HepG2 (cell line): ENCODE measurements around the gene CACNA1G. TPM values are rescaled to one million over a fixed set of nuclear protein-coding genes. Genes with fewer than 3 reads are reported as not detected.

ENCODE experiments used
- FIP1L1 ChIP-seq: fragments of 200-400 bp; formaldehyde crosslinking; IDR thresholded peaks from 2 replicates; pipeline ENCODE4 v1.6.1; 2018; ENCODE audit warnings: low read depth, mild to moderate bottlenecking, low read length, moderate library complexity, borderline replicate concordance; ENCODE audit not compliant: insufficient read depth
- GPBP1L1 ChIP-seq: sonication (generic); formaldehyde crosslinking; IDR thresholded peaks from 2 replicates; pipeline ENCODE4 v1.5.0; 2020; ENCODE audit warnings: mild to moderate bottlenecking, missing genetic modification reagents
- KDM1A ChIP-seq: IDR thresholded peaks from 2 replicates; pipeline ENCODE4 v1.6.1; 2016; ENCODE audit warnings: missing compliant biosample characterization
- MAX ChIP-seq: IDR thresholded peaks from 2 replicates; pipeline ENCODE4 v1.6.1; 2012; ENCODE audit warnings: inconsistent platforms
- NFIC ChIP-seq: IDR thresholded peaks from 2 replicates; pipeline ENCODE4 v1.6.1; 2012; ENCODE audit warnings: mild to moderate bottlenecking, low read length, inconsistent platforms
- NR1H2 ChIP-seq: sonication (generic); formaldehyde crosslinking; IDR thresholded peaks from 2 replicates; pipeline ENCODE4 v1.8.1; 2022; ENCODE audit warnings: low read depth, missing genetic modification reagents, borderline replicate concordance
- POGZ ChIP-seq: sonication (generic); formaldehyde crosslinking; IDR thresholded peaks from 2 replicates; pipeline ENCODE4 v1.4.0; 2020; ENCODE audit warnings: mild to moderate bottlenecking, missing genetic modification reagents
- SRSF1 ChIP-seq: fragments of 200-400 bp; formaldehyde crosslinking; optimal IDR thresholded peaks from 2 replicates; pipeline ENCODE3; 2017; ENCODE audit warnings: mild to moderate bottlenecking, low read depth, low read length, moderate library complexity
- ZBTB33 ChIP-seq: sonication (generic); formaldehyde crosslinking; IDR thresholded peaks from 2 replicates; pipeline ENCODE4 v1.4.0; 2020; ENCODE audit warnings: missing genetic modification reagents
- ZNF207 ChIP-seq: fragments of 450-650 bp; IDR thresholded peaks from 2 replicates; pipeline ENCODE4 v1.6.1; 2016; ENCODE audit warnings: antibody characterized with exemption, borderline replicate concordance
- ZNF441 ChIP-seq: sonication (generic); formaldehyde crosslinking; IDR thresholded peaks from 2 replicates; pipeline ENCODE4 v1.7.0; 2021; ENCODE audit warnings: missing genetic modification reagents, borderline replicate concordance
- polyA plus RNA-seq, 8 experiments: library from polyadenylated mRNA; depleted of rRNA in 3 of 8; stranded (reverse) in 7 of 8; unstranded in 1 of 8; fragments of >200 nt; fragmentation: Illumina TruSeq in 4 of 8; extraction: Trizol in 4 of 8; gene quantifications; 2 replicates each; pipeline versions ENCODE4 v1.2.1 to v1.2.3, GENCODE V29; 2011 to 2016; ENCODE audit warnings: low read depth in 4 of 8, missing spikeins in 1 of 8, mixed read lengths in 1 of 8; ENCODE audit not compliant: insufficient read depth in 1 of 8
- total RNA-seq, 5 experiments: library from RNA; depleted of rRNA; stranded (reverse); fragments of >200 nt; fragmentation: Illumina TruSeq; extraction: Trizol; gene quantifications; 2 replicates each; pipeline ENCODE4 v1.2.3, GENCODE V29; 2016; ENCODE audit warnings: low read depth in 1 of 5
- TF ChIP-seq, protein P1 (sequence below): sonication (generic); formaldehyde crosslinking; IDR thresholded peaks from 2 replicates; pipeline ENCODE4 v1.5.1; 2020; ENCODE audit warnings: missing genetic modification reagents, mild to moderate bottlenecking, borderline replicate concordance
- TF ChIP-seq, protein P2 (sequence below): sonication (generic); formaldehyde crosslinking; conservative IDR thresholded peaks from 2 replicates; pipeline ENCODE4 v1.8.0; 2022; ENCODE audit warnings: missing genetic modification reagents
- TF ChIP-seq, protein P3 (sequence below): sonication (generic); formaldehyde crosslinking; IDR thresholded peaks from 2 replicates; pipeline ENCODE4 v1.4.0; 2020; ENCODE audit warnings: missing genetic modification reagents
- TF ChIP-seq, protein P4 (sequence below): IDR thresholded peaks from 2 replicates; pipeline ENCODE4 v1.6.1; 2012; ENCODE audit warnings: low read depth, low read length, improper control_type of control experiment

CACNA1G gene
- total and polyA plus RNA-seq, 2 of the 13 experiments (the other 11 are each of a cell fraction or from before 2014, with no cell fraction given), result 0.02 TPM; not detected in 1

DNA sequence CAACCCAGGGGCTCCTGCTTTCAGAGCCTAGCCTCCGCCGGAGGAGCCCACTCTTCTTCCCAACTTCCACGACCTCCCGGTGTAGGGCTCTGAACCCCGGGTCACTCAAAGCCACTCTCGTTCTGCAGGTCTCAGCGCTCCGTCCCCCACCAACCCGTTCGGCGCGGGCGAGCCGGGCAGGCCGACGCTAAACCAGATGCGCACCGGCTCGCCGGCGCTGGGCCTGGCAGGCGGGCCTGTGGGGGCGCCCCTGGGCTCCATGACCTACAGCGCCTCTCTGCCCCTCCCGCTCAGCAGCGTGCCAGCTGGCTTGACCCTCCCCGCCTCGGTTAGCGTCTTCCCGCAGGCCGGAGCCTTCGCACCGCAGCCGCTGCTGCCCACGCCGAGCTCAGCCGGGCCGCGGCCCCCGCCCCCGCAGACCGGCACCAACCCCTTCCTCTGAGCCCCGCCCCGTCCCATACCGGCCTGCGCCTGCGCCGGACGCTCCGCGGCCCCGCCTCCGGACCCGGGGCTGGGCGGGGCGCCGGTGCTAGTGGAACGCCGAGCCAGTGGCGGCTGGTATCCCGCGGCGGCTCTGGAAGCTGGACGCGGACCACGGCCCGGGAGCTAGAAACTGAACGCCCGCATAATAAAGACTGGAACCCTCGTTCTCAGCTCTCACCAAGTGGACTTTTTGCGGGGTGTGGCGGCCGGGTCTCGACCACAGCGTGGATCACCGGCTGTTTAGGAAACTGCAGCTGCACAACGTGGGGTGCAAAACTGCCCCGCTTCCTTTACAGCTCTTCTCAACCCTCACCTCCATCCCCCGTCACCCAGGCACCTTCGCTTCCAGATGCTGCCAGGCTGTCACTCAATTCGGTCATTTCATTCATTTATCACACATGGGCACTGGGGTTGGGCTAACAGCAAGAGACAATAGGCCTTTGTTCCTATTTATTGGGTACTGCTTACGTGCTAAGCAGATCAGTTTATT lies 18.5 kb upstream of the CACNA1G start (continued):
- TF ChIP-seq GPBP1L1 (CRISPR knock-in tag), result no peak
- TF ChIP-seq, protein P1, sequence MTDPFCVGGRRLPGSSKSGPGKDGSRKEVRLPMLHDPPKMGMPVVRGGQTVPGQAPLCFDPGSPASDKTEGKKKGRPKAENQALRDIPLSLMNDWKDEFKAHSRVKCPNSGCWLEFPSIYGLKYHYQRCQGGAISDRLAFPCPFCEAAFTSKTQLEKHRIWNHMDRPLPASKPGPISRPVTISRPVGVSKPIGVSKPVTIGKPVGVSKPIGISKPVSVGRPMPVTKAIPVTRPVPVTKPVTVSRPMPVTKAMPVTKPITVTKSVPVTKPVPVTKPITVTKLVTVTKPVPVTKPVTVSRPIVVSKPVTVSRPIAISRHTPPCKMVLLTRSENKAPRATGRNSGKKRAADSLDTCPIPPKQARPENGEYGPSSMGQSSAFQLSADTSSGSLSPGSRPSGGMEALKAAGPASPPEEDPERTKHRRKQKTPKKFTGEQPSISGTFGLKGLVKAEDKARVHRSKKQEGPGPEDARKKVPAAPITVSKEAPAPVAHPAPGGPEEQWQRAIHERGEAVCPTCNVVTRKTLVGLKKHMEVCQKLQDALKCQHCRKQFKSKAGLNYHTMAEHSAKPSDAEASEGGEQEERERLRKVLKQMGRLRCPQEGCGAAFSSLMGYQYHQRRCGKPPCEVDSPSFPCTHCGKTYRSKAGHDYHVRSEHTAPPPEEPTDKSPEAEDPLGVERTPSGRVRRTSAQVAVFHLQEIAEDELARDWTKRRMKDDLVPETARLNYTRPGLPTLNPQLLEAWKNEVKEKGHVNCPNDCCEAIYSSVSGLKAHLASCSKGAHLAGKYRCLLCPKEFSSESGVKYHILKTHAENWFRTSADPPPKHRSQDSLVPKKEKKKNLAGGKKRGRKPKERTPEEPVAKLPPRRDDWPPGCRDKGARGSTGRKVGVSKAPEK, result no peak
- TF ChIP-seq FIP1L1, result no peak
- peak; percentile 94 for TF ChIP-seq MAX
- TF ChIP-seq NFIC, result no peak
- TF ChIP-seq SRSF1, result no peak
- TF ChIP-seq, protein P2, sequence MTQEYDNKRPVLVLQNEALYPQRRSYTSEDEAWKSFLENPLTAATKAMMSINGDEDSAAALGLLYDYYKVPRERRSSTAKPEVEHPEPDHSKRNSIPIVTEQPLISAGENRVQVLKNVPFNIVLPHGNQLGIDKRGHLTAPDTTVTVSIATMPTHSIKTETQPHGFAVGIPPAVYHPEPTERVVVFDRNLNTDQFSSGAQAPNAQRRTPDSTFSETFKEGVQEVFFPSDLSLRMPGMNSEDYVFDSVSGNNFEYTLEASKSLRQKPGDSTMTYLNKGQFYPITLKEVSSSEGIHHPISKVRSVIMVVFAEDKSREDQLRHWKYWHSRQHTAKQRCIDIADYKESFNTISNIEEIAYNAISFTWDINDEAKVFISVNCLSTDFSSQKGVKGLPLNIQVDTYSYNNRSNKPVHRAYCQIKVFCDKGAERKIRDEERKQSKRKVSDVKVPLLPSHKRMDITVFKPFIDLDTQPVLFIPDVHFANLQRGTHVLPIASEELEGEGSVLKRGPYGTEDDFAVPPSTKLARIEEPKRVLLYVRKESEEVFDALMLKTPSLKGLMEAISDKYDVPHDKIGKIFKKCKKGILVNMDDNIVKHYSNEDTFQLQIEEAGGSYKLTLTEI, result no peak
- TF ChIP-seq ZNF207, result no peak
- no peak for TF ChIP-seq ZBTB33 (CRISPR knock-in tag)
- TF ChIP-seq KDM1A (CRISPR knock-in tag), result no peak
- TF ChIP-seq, protein P3, sequence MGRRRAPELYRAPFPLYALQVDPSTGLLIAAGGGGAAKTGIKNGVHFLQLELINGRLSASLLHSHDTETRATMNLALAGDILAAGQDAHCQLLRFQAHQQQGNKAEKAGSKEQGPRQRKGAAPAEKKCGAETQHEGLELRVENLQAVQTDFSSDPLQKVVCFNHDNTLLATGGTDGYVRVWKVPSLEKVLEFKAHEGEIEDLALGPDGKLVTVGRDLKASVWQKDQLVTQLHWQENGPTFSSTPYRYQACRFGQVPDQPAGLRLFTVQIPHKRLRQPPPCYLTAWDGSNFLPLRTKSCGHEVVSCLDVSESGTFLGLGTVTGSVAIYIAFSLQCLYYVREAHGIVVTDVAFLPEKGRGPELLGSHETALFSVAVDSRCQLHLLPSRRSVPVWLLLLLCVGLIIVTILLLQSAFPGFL (CRISPR knock-in tag), result 0 out of 2 replicates have a peak, but pooled peaks have one; percentile 22
- TF ChIP-seq, protein P4, sequence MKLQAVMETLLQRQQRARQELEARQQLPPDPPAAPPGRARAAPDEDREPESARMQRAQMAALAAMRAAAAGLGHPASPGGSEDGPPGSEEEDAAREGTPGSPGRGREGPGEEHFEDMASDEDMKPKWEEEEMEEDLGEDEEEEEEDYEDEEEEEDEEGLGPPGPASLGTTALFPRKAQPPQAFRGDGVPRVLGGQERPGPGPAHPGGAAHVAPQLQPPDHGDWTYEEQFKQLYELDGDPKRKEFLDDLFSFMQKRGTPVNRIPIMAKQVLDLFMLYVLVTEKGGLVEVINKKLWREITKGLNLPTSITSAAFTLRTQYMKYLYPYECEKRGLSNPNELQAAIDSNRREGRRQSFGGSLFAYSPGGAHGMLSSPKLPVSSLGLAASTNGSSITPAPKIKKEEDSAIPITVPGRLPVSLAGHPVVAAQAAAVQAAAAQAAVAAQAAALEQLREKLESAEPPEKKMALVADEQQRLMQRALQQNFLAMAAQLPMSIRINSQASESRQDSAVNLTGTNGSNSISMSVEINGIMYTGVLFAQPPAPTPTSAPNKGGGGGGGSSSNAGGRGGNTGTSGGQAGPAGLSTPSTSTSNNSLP, result peak; percentile 10
- peak; percentile 53; the same call in 1 of the 2 replicates for TF ChIP-seq POGZ (CRISPR knock-in tag)
- TF ChIP-seq NR1H2 (CRISPR knock-in tag), result no peak
- TF ChIP-seq ZNF441 (CRISPR knock-in tag), result peak; percentile 78
